Activated CD8-positive, alpha-beta T cell treated with anti-CD3 and anti-CD28 coated beads for 36 hours (primary cell): Measurements from ENCODE around the gene SKIC3. TPM values are rescaled to one million over a fixed set of nuclear protein-coding genes. Genes with fewer than 3 reads are reported as not detected.
A peak's percentile ranks its signal among the peaks of the same experiment; 100 is the strongest.

Experiments used
- ATAC-seq: fragments of 200-7000 bp; cut with Tn5 transposase; one replicate; pipeline ENCODE4 v1.10.0; 2021; ENCODE audit warnings: mild to moderate bottlenecking, moderate library complexity
- CTCF ChIA-PET: fragments of 350-600 bp; sonication (Branson Sonifier 250); formaldehyde crosslinking; loops from one replicate; lab custom pipeline; 2021; ENCODE audit warnings: antibody characterized with exemption; lab: Charles Lee
- POLR2A ChIA-PET: fragments of 350-600 bp; sonication (Branson Sonifier 250); formaldehyde crosslinking; loops from one replicate; lab custom pipeline; 2021; ENCODE audit warnings: antibody characterized with exemption; lab: Charles Lee
- DNase-seq: peaks from one replicate; pipeline ENCODE4 v3.0.0-alpha.2; 2020
- H3K27ac Mint-ChIP-seq: one replicate; pipeline ENCODE4 v1.8.0; 2021; ENCODE audit warnings: mild to moderate bottlenecking, mixed read lengths
- H3K27me3 Mint-ChIP-seq: one replicate; pipeline ENCODE4 v1.8.0; 2021; ENCODE audit warnings: mixed read lengths
- H3K36me3 Mint-ChIP-seq: one replicate; pipeline ENCODE4 v1.8.0; 2021; ENCODE audit warnings: low read depth, mixed read lengths
- H3K4me1 Mint-ChIP-seq: one replicate; pipeline ENCODE4 v1.8.0; 2021; ENCODE audit warnings: low read depth, mixed read lengths
- H3K4me3 Mint-ChIP-seq: one replicate; pipeline ENCODE4 v1.8.0; 2021; ENCODE audit warnings: mild to moderate bottlenecking, moderate library complexity, mixed read lengths
- H3K9me3 Mint-ChIP-seq: one replicate; pipeline ENCODE4 v1.8.0; 2021; ENCODE audit warnings: mixed read lengths
- CTCF ChIP-seq: fragments of 200-600 bp; IDR thresholded peaks from one replicate; pipeline ENCODE4 v1.8.0; 2022; ENCODE audit warnings: antibody characterized with exemption, mild to moderate bottlenecking
- intact Hi-C: fragments of 100-400 bp; cut with micrococcal nuclease; formaldehyde crosslinking; loops from one replicate; pipeline ENCODE4 v1.10.0; 2022
- total RNA-seq, 2 experiments: library from RNA; stranded (reverse); gene quantifications; one replicate each; pipeline ENCODE4 v1.2.3, GENCODE V29; 2021

Gene SKIC3
- total RNA-seq, 2 experiments from 2014 or later: 68.2 to 70.0 TPM

- peaks cover 3% of the 10 kb centered on the region for H3K36me3 Mint-ChIP-seq
- CTCF ChIA-PET: no interaction called here
- no peak for TF ChIP-seq CTCF
- no peaks in the 10 kb centered on the region for H3K27me3 Mint-ChIP-seq
- ATAC-seq (peak; percentile 95), DNase-seq (no peak)
- no peak overlapping the region for H3K27ac Mint-ChIP-seq
- no peak overlapping the region for H3K4me3 Mint-ChIP-seq
- H3K4me1 Mint-ChIP-seq: peaks cover 21% of the 10 kb centered on the region
- H3K9me3 Mint-ChIP-seq: no peaks in the 10 kb centered on the region
- intact Hi-C loops: no loop called here
- POLR2A ChIA-PET: interaction anchor here (0.8 kb wide), 1 partner anchor 27 kb away, joined by 4 read pairs; no protein-coding TSS in a partner anchor
These were observed 36.7 kb upstream of the SKIC3 start for GRCh38 chr5:95591490-95591901.

GRCh38 chr5:95590880-95591279 is 36.1 kb upstream of the SKIC3 start:
- TF ChIP-seq CTCF: no peak
- DNase-seq: no peak
- ChIA-PET CTCF (no interaction called here), POLR2A (interaction anchor here (0.8 kb wide), 1 partner anchor 27 kb away, joined by 4 read pairs; no protein-coding TSS in a partner anchor)
- Mint-ChIP-seq H3K9me3 (no peaks in the 10 kb centered on the region), H3K4me1 (peaks cover 21% of the 10 kb centered on the region), H3K27me3 (no peaks in the 10 kb centered on the region), H3K36me3 (peaks cover 3% of the 10 kb centered on the region), H3K27ac (peak overlapping the region; percentile 7), H3K4me3 (no peak overlapping the region)
- intact Hi-C loops: no loop called here
- no peak for ATAC-seq

GRCh38 chr5:95583992-95584391 is 29.2 kb upstream of the SKIC3 start:
- no peaks in the 10 kb centered on the region for H3K27me3 Mint-ChIP-seq
- ChIA-PET CTCF (no interaction called here), POLR2A (no interaction called here)
- H3K27ac Mint-ChIP-seq: no peak overlapping the region
- H3K4me1 Mint-ChIP-seq: no peaks in the 10 kb centered on the region
- intact Hi-C loops: no loop called here
- no peak for TF ChIP-seq CTCF
- no peak overlapping the region for H3K4me3 Mint-ChIP-seq
- H3K36me3 Mint-ChIP-seq: peaks cover 10% of the 10 kb centered on the region
- DNase-seq (no peak), ATAC-seq (no peak)
- no peaks in the 10 kb centered on the region for H3K9me3 Mint-ChIP-seq

GRCh38 chr5:95581576-95581975 is 26.8 kb upstream of the SKIC3 start:
- intact Hi-C loops: no loop called here
- DNase-seq (no peak), ATAC-seq (no peak)
- H3K4me1 Mint-ChIP-seq: no peaks in the 10 kb centered on the region
- H3K27me3 Mint-ChIP-seq: no peaks in the 10 kb centered on the region
- CTCF ChIA-PET: interaction anchor here (1.1 kb wide), 1 partner anchor 200 kb away, joined by 3 read pairs; no protein-coding TSS in a partner anchor
- no peak overlapping the region for H3K27ac Mint-ChIP-seq
- no peak overlapping the region for H3K4me3 Mint-ChIP-seq
- no peaks in the 10 kb centered on the region for H3K9me3 Mint-ChIP-seq
- peaks cover 10% of the 10 kb centered on the region for H3K36me3 Mint-ChIP-seq
- POLR2A ChIA-PET: no interaction called here
- TF ChIP-seq CTCF: no peak

DNA sequence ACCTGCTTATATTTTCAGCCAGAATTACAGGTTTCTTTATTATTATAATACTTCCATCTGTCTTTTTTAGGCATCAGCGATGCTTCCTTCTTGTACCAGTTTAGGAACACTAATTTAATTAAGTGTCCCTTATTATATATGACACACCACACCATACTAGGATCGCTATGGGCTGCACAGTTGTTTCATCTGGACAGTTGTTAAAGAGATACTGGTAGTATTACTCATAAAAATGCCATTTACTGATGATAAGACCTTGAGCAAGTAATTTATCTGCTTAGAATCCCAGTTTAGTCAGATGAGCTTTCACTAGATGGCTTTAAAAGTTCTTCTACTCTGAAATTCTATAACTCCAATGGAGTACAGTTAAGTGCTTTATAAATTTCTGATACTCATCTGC is 17.2 kb upstream of the SKIC3 start:
- H3K4me1 Mint-ChIP-seq: no peaks in the 10 kb centered on the region
- POLR2A ChIA-PET: no interaction called here
- no peak for TF ChIP-seq CTCF
- intact Hi-C loops: no loop called here
- no peak overlapping the region for H3K27ac Mint-ChIP-seq
- no peak for ATAC-seq
- CTCF ChIA-PET: interaction anchor here (1.3 kb wide), 1 partner anchor 15 kb away, joined by 3 read pairs; no protein-coding TSS in a partner anchor
- no peaks in the 10 kb centered on the region for H3K9me3 Mint-ChIP-seq
- H3K36me3 Mint-ChIP-seq: peaks cover 32% of the 10 kb centered on the region
- no peak overlapping the region for H3K4me3 Mint-ChIP-seq
- H3K27me3 Mint-ChIP-seq: no peaks in the 10 kb centered on the region
- no peak for DNase-seq
